Lower lobe of right lung (tissue), 2 donors: ENCODE measurements around the gene DENND2D. TPM values are rescaled to one million over a fixed set of nuclear protein-coding genes. Genes with fewer than 3 reads are reported as not detected.
A peak's percentile ranks its signal among the peaks of the same experiment; 100 is the strongest.

ENCODE experiments used
- ATAC-seq, 2 donors: fragments of 200-7000 bp; cut with Tn5 transposase; one replicate each; pipeline ENCODE4 v1.9.1; 2020 to 2022; ENCODE audit warnings: mild to moderate bottlenecking in 2 of 2, moderate library complexity in 2 of 2
- DNase-seq: peaks from one replicate; pipeline ENCODE4 v3.0.0-alpha.2; 2020
- H3K27ac ChIP-seq: fragments of 200-600 bp; one replicate; pipeline ENCODE4 v1.8.0; 2022
- H3K27me3 ChIP-seq: fragments of 200-600 bp; one replicate; pipeline ENCODE4 v1.8.0; 2022; ENCODE audit warnings: low read depth
- H3K36me3 ChIP-seq: fragments of 200-600 bp; one replicate; pipeline ENCODE4 v1.8.0; 2022; ENCODE audit warnings: mild to moderate bottlenecking
- H3K4me1 ChIP-seq: fragments of 200-600 bp; one replicate; pipeline ENCODE4 v1.8.0; 2022
- H3K4me3 ChIP-seq: fragments of 200-600 bp; one replicate; pipeline ENCODE4 v1.8.0; 2022; ENCODE audit warnings: mild to moderate bottlenecking
- H3K9me3 ChIP-seq: fragments of 200-600 bp; one replicate; pipeline ENCODE4 v1.8.0; 2022
- intact Hi-C: fragments of 100-400 bp; cut with DNase I; formaldehyde crosslinking; loops from one replicate; pipeline ENCODE4 v1.11.0; 2022
- total RNA-seq: library from RNA; stranded (reverse); fragmentation: NEBNext Ultra II Directional; extraction: Animal tissue kit (Norgen Biotek cat#: 25700); gene quantifications from one replicate; pipeline ENCODE4 v1.2.1, GENCODE V29; 2021
- TF ChIP-seq, protein P1 (sequence below): fragments of 200-600 bp; IDR thresholded peaks from one replicate; pipeline ENCODE4 v1.8.0; 2022; ENCODE audit warnings: antibody characterized with exemption, mild to moderate bottlenecking
- donor health status: DM: no; HTN: yes; CAD: no; lungs with severe emphysema.

DENND2D gene
- total RNA-seq, 1 donor from 2014 or later: 113 TPM

DNA sequence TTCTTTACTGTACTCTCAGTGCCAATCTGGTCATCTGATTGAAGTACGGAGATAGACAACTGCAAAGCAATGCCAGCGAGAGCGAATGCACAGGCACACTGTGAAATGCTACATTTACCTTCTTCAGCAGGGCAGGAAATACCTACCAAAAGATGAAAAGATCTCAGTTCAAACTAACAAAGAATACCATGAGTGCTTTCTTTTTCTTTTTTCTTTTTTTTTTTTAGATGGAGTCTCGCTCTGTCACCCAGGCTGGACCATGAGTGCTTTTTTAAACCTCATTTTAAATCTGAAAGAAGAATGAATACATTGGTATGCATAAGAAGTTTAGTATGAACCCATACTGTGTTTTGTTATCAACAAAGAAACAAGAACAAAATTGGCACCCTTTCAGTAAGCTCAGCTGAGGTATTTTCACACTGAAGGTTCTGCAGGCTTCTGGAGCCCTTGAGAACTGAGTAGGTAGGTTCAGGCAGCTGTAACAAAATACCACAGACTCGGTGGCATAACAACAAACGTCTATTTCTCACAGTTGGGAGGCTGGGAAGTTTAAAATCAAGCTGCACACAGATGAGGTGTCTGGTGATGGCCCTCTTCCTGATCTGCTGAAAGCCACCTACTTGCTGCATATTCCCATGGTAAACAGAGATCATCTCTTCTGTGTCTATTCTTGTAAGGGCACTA is 25.4 kb upstream of the DENND2D start:
- TF ChIP-seq, protein P1, sequence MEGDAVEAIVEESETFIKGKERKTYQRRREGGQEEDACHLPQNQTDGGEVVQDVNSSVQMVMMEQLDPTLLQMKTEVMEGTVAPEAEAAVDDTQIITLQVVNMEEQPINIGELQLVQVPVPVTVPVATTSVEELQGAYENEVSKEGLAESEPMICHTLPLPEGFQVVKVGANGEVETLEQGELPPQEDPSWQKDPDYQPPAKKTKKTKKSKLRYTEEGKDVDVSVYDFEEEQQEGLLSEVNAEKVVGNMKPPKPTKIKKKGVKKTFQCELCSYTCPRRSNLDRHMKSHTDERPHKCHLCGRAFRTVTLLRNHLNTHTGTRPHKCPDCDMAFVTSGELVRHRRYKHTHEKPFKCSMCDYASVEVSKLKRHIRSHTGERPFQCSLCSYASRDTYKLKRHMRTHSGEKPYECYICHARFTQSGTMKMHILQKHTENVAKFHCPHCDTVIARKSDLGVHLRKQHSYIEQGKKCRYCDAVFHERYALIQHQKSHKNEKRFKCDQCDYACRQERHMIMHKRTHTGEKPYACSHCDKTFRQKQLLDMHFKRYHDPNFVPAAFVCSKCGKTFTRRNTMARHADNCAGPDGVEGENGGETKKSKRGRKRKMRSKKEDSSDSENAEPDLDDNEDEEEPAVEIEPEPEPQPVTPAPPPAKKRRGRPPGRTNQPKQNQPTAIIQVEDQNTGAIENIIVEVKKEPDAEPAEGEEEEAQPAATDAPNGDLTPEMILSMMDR: no peak

DNA sequence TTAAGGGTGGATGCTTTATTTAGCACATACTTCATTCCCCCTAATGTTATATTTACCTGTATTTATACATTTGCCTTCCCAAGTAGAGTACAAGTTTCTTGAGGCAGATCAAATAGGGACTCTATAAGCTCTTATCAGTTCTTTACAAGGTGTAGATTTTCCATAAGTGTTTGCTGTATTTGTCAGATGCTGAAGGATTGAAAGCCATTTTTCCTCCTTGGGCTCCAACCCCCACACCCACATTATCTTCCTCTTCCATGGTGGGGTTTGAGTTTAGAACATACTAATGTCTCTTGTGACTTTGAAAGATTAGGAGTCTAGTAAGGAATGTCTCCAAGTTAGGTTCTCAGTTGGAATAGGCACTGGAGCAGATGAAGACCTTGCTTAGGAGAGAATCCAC is 24.6 kb upstream of the DENND2D start:
- ATAC-seq: no peak
- H3K27me3 ChIP-seq: no peaks in the 10 kb centered on the region
- no peaks in the 10 kb centered on the region for H3K9me3 ChIP-seq
- peaks cover 67% of the 10 kb centered on the region for H3K4me1 ChIP-seq
- no peak overlapping the region for H3K4me3 ChIP-seq
- no peaks in the 10 kb centered on the region for H3K36me3 ChIP-seq
- no peak overlapping the region for H3K27ac ChIP-seq
- intact Hi-C loops: loop anchor here (10.0 kb wide), 1 partner anchor 180 kb away; no protein-coding TSS in a partner anchor
- TF ChIP-seq, protein P1: no peak
- DNase-seq: no peak

More for the DNA sequence above, 25.4 kb upstream of the DENND2D start:
- H3K27me3 ChIP-seq: no peaks in the 10 kb centered on the region
- DNase-seq (no peak), ATAC-seq (peak in 1 of 2 donors; percentile 7)
- peaks cover 60% of the 10 kb centered on the region for H3K4me1 ChIP-seq
- intact Hi-C loops: loop anchor here (10.0 kb wide), 1 partner anchor 179 kb away; no protein-coding TSS in a partner anchor
- no peaks in the 10 kb centered on the region for H3K36me3 ChIP-seq
- H3K9me3 ChIP-seq: no peaks in the 10 kb centered on the region
- no peak overlapping the region for H3K4me3 ChIP-seq
- H3K27ac ChIP-seq: no peak overlapping the region

DNA sequence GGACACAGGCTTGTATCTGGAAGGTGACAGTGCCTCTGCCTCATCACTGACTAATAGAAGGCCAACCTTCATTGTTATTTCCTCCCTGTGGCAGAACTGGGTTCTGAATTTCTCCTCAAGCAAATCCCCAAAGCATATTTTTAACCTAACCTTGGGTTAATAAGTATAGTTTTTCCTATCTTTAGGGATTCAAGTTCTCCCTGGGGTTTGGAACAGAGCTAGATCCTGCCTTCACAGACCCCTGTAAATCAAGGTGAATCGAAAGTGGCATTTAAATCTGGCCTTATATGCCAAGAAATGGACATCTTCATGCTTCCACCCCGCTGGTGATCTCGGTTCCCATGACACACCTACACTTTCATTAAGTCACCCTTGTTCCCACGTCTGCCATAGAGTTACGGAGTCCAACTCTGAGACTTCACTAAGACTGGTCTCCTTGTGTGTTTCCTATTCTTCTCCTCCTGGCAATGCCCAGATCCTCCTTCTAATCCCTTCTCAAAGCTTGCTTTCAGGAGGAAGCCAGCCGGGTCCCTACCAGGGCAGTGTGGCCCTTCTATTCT is 22.8 kb upstream of the DENND2D start:
- no peaks in the 10 kb centered on the region for H3K27me3 ChIP-seq
- no peak overlapping the region for H3K4me3 ChIP-seq
- no peak for DNase-seq
- intact Hi-C loops: loop anchor here (10.0 kb wide), 1 partner anchor 182 kb away; no protein-coding TSS in a partner anchor
- H3K36me3 ChIP-seq: no peaks in the 10 kb centered on the region
- no peak for ATAC-seq
- H3K4me1 ChIP-seq: peaks cover 69% of the 10 kb centered on the region
- TF ChIP-seq, protein P1: no peak
- H3K9me3 ChIP-seq: no peaks in the 10 kb centered on the region
- no peak overlapping the region for H3K27ac ChIP-seq

DNA sequence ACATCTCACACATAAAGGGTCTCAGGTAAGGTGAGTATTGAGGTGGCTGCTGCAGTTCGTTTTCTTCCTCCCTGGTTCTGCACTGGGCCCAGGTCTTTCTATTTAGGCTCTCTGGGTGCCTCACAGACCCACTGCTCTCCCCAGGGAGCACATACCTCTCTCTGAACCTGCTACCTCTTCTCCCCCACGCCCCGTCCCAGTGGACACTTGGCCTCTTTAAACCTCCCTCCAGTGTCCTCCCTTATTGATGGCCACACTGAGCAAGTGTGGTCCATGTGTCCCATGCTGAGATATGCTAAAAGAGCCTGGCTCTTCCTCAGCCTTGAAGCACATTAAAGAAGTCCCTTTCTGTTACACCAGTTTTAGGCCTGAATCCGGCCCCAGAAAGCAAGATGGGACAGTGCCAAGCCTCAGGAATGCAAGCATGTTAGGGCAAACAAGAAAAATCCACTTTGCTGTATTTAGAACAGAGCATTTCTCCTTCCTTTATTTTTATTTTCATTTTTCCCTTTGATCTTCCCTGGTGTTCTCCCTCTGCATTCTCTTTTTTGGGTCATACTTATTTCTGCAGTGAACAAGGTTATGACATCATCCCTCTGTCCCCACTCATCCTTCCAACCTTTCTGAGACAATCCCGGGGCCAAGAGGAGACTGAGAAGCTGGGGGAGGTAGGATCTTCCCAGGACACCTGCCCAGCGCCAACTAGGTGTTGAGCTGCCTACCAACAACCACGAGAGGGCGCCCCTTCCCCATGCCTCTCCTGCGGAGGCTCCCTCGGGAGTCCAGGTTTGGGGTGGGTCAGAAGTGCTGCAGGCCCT is 22.1 kb upstream of the DENND2D start:
- no peaks in the 10 kb centered on the region for H3K9me3 ChIP-seq
- peak overlapping the region; percentile 7 for H3K27ac ChIP-seq
- no peaks in the 10 kb centered on the region for H3K27me3 ChIP-seq
- intact Hi-C loops: loop anchor here (10.0 kb wide), 1 partner anchor 182 kb away; no protein-coding TSS in a partner anchor
- DNase-seq (peak; percentile 85), ATAC-seq (peak; percentile 91 to 92)
- TF ChIP-seq, protein P1: peak; percentile 82
- H3K36me3 ChIP-seq: no peaks in the 10 kb centered on the region
- peaks cover 63% of the 10 kb centered on the region for H3K4me1 ChIP-seq
- H3K4me3 ChIP-seq: no peak overlapping the region

DNA sequence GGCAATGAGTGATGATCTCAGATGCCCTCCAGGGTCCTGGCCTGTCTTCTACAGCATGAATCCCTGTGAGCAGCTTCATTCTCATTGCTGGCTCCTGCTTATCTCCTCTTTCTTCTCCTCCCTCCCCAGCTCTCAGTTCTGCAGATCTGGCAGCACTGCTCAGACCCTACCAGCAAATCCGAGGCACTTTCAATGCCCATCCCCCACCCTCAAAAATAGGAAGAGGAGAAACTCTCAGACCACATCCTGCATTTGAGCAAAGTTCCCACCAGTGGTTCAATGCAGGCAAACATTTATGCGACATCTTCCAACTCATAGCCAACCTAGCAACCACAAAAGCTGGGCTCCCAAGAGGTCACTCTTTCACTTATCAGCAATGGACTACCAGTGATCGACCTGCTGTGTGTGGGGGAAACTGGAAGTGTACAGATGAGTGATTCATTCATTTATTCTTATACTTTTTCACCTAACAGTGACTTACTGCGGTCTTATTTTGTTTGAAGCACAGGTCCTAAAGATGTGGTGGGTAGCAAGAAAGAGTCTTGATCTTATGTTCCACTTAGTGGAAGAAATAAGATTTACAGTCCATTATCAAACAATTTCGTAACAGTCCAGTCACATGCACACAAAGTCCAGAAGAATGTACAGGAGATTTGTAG is 21.3 kb upstream of the DENND2D start:
- ATAC-seq (peak; percentile 17 to 21), DNase-seq (no peak)
- no peak overlapping the region for H3K4me3 ChIP-seq
- H3K36me3 ChIP-seq: no peaks in the 10 kb centered on the region
- intact Hi-C loops: loop anchor here (10.0 kb wide), 1 partner anchor 183 kb away; no protein-coding TSS in a partner anchor
- H3K9me3 ChIP-seq: no peaks in the 10 kb centered on the region
- H3K27me3 ChIP-seq: no peaks in the 10 kb centered on the region
- peak overlapping the region; percentile 7 for H3K27ac ChIP-seq
- TF ChIP-seq, protein P1: no peak
- peaks cover 63% of the 10 kb centered on the region for H3K4me1 ChIP-seq
